HL-60 (cell line): Measurements from ENCODE around the gene NXF1.

Experiments used
- CTCF ChIP-seq: IDR thresholded peaks from one replicate; pipeline ENCODE4 v1.5.1; 2011; ENCODE audit warnings: low read length, control low read depth, inconsistent platforms; ENCODE audit not compliant: insufficient read depth
- GABPA ChIP-seq: IDR thresholded peaks from 2 replicates; pipeline ENCODE4 v1.6.1; 2012; ENCODE audit warnings: low read depth
- POLR2AphosphoS5 ChIP-seq: IDR thresholded peaks from 2 replicates; pipeline ENCODE4 v1.6.1; 2012; ENCODE audit warnings: low read depth
- REST ChIP-seq: IDR thresholded peaks from 2 replicates; pipeline ENCODE4 v1.6.1; 2012; ENCODE audit warnings: low read depth; ENCODE audit not compliant: insufficient replicate concordance
- SPI1 ChIP-seq: IDR thresholded peaks from 2 replicates; pipeline ENCODE4 v1.6.1; 2012; ENCODE audit warnings: low read depth, mild to moderate bottlenecking, borderline replicate concordance

- no peak for TF ChIP-seq CTCF
- no peak for TF ChIP-seq GABPA
- TF ChIP-seq SPI1: no peak
- TF ChIP-seq REST: no peak
- no peak for TF ChIP-seq POLR2AphosphoS5
Measured at GRCh38 chr11:62816557-62816956, 11.3 kb upstream of the NXF1 start.
